Glomerular endothelial cell (primary cell): ENCODE results near the gene FAM240A. TPM values are rescaled to one million over a fixed set of nuclear protein-coding genes. Genes with fewer than 3 reads are reported as not detected.
"Not testable (repeated sequence)": the region's sequence is repeated elsewhere in the genome, so short reads cannot be mapped to it uniquely, and the experiment has no call there.

Source experiments
- DNase-seq: peaks from one replicate; pipeline ENCODE4 v3.0.0-alpha.2; 2011; ENCODE audit warnings: low read depth, low spot score; ENCODE audit errors: extremely low read depth
- total RNA-seq: library from RNA; depleted of rRNA; stranded (reverse); fragments of >200 nt; gene quantifications from 2 replicates; pipeline ENCODE4 v1.2.3, GENCODE V29; 2015

The FAM240A gene
- total RNA-seq, result not detected in 2 replicates

- no peak for DNase-seq
These were observed at the start of gene FAM240A for GRCh38 chr3:46612324-46612723. Gene FAM240A (plus strand): TSS chr3:46612525. CDS start chr3:46612684, 159 bp downstream.

- DNase-seq, result no peak
These were observed 47.9 kb upstream of the FAM240A start for GRCh38 chr3:46564190-46565021.

GRCh38 chr3:46565077-46565476, 47.2 kb upstream of the FAM240A start:
- no peak for DNase-seq

- DNase-seq, result no peak
These were observed 46.7 kb upstream of the FAM240A start for GRCh38 chr3:46565607-46566039.

- DNase-seq, result no peak
These were observed 46.2 kb upstream of the FAM240A start, which contains the start of gene LRRC2 for GRCh38 chr3:46566040-46566641. Gene LRRC2 (minus strand): TSS chr3:46566302. CDS start chr3:46551591, 14,711 bp downstream.

GRCh38 chr3:46571684-46572083, 40.6 kb upstream of the FAM240A start:
- DNase-seq, result no peak

DNA sequence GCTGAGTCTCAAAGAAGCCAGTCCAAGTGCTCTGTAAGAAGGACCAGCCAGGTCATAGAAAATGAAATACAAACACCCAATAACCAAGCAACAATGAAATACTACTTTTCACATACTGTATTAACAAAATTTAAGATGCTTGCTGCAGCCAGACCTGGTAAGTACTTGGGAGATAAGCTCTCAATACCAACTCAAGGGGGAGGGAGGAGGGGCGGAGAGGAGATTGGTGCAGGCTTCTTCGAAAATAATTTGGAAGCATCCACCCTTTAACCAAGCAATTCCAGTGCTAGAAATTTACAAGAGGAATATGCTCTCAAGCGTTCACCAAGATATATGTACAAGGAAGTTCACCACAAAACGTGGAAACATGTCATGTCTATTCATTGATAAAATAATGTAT, 38.6 kb upstream of the FAM240A start:
- no peak for DNase-seq

GRCh38 chr3:46574243-46574646, 38.1 kb upstream of the FAM240A start:
- no peak for DNase-seq

DNA sequence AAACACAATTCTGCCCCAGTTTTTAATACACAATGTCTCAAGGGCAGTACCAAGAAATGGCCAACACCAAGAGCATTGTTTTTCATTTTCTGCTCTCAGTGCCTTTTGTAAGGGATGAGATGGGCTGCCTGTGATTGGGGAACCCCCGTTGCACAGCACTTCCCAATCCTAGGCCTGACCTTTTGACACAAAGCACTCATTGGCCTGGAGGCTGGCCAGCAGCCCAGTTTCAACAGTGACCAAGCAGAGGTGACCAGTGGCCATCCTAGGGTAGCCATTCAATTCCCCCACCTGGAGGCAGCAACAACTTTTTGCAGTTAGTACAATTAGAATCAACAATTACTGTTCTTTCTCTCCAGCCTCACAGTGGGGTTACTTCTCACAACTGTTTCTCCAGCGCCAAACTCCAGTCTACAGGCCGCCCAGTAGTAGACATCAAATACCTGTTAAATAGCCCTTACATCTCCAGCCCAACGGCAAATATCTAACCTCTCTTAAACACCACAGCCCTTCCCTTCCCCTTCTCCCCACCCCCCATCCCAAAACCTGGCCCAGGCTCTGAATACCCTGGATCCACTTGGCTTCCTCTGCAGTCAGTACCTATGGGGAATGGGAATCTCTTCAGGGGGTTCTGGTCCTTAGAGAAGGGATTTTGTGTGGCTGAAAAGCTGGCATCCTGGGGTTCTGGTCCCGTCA, 37.3 kb upstream of the FAM240A start:
- no peak for DNase-seq

GRCh38 chr3:46575577-46576222, 36.6 kb upstream of the FAM240A start:
- DNase-seq, result no peak

DNA sequence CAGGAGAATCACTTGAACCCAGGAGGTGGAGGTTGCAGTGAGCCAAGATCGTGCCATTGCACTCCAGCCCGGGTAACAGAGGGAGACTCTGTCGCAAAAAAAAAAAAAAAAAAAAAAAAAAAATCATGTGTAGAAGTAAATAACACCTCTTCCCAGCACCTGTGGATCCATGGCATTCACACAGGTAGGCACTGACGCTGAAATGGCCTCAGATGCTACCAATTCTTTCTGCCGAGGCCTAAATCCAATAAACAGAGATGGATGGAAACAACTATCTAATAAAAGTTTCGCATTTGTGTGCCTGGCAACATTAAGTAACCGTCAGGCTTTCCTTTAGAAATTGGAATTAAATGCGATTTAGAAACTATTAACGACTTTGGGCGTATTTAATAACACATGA, 35.9 kb upstream of the FAM240A start:
- no peak for DNase-seq

DNA sequence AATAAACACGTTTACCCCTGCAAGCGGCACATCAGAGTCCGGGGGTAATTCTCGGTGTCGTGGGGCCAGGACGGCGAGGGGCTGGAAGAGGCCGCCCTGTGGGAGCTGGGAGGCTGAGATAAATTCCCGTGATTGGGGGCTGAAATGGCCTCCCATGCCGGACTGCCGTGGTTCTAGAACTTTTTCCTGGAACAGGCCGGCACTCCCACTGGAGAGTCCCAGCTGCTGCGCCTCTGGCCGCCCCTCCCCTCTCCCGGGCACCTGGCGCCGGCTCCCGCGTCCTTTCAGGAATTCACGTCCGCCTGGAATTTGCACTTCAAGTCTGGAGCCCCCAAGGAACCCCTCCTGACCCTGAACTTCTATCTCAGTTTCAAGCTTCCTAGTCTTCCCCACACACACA, 35.4 kb upstream of the FAM240A start:
- DNase-seq, result no peak

DNA sequence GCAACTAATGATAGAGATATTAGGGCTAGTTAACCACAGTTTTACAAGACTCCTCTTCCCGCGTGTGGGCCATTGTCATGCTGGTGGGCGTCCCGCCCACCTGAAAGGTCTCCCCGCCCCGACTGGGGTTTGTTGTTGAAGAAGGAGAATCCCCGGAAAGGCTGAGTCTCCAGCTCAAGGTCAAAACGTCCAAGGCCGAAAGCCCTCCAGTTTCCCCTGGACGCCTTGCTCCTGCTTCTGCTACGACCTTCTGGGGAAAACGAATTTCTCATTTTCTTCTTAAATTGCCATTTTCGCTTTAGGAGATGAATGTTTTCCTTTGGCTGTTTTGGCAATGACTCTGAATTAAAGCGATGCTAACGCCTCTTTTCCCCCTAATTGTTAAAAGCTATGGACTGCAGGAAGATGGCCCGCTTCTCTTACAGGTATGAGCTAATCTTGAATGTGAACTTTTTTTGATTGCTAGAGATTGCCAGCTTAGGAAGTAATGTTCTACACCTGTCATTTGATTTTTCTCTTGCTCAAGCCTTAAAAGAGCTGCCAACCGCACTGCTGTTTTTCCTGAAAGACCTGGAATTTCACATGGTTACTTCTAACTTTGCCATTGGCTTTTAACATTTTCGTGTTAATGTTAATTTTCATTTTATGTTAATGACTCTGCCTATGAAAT, 34.6 kb upstream of the FAM240A start:
- not testable (repeated sequence) for DNase-seq

DNA sequence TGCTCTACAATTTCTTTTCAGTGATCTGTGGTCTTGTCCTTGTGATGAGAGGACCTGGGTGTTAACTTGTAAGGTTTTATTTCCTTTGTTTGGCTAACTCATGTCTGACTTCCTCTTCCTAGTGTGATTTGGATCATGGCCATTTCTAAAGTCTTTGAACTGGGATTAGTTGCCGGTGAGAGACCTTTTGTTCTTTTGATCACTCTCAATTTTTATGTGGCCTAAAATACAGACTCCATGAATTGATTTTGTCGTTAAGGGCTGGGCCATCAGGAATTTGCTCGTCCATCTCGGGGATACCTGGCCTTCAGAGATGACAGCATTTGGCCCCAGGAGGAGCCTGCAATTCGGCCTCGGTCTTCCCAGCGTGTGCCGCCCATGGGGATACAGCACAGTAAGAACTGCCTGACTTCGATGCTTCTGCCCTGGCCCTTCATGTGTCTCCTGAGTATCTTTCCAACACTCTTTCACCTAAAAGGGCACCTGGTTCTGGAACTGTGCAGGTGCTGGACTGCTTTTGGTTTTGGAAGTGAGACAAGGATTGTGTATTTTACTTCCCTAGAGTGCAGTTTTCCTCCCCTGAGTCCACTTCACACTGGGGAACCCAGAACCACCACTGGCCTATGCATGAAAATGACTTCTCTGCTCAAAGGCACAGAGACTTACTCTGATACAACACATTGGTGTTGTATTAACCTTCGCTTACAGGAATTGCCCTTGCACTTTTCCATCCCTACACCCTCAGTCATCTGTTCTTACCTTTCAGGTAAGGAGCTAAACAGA, 33.2 kb upstream of the FAM240A start:
- no peak for DNase-seq

DNA sequence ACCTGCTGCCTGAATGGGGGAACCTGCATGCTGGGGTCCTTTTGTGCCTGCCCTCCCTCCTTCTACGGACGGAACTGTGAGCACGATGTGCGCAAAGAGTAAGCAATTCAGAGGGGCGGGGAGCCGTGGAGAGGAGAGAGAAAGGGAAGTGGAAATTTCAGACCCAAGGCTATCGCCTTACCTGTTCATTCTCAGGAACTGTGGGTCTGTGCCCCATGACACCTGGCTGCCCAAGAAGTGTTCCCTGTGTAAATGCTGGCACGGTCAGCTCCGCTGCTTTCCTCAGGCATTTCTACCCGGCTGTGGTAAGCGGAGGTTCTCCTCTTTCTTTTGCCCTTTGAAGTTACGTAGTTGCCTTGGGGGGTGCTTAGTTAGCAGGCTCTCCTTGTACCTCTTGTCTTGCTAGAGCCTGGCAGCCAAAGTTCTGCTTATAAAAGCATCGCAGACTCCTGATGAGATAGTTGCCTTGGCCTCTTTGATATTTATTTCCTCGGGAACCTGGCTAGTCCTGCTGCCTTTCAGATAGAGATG, 32.5 kb upstream of the FAM240A start:
- DNase-seq, result no peak

GRCh38 chr3:46580675-46581074, 31.6 kb upstream of the FAM240A start:
- DNase-seq, result no peak

GRCh38 chr3:46584598-46585467, 27.5 kb upstream of the FAM240A start:
- DNase-seq, result no peak
